Activated CD4-positive, alpha-beta memory T cell treated with anti-CD3 and anti-CD28 coated beads, Interleukin-2, amount 10 ng/mL, durations not matched to agents 7 days and 5 days (primary cell): Measurements from ENCODE around the gene TCEA3. TPM values are rescaled to one million over a fixed set of nuclear protein-coding genes. Genes with fewer than 3 reads are reported as not detected.

Source experiments
- CTCF ChIA-PET: fragments of 350-600 bp; sonication (Branson Sonifier 250); formaldehyde crosslinking; loops from one replicate; lab custom pipeline; 2021; ENCODE audit warnings: antibody characterized with exemption, inconsistent platforms; lab: Charles Lee
- POLR2A ChIA-PET: fragments of 350-600 bp; sonication (Branson Sonifier 250); formaldehyde crosslinking; loops from one replicate; lab custom pipeline; 2021; ENCODE audit warnings: antibody characterized with exemption; lab: Charles Lee
- DNase-seq: peaks from one replicate; pipeline ENCODE4 v3.0.0-alpha.2; 2020
- H3K27ac Mint-ChIP-seq: one replicate; pipeline ENCODE4 v1.8.0; 2021; ENCODE audit warnings: mild to moderate bottlenecking, mixed read lengths
- H3K27me3 Mint-ChIP-seq: one replicate; pipeline ENCODE4 v1.8.0; 2021; ENCODE audit warnings: mixed read lengths
- H3K36me3 Mint-ChIP-seq: one replicate; pipeline ENCODE4 v1.8.0; 2021; ENCODE audit warnings: low read depth, mixed read lengths
- H3K4me1 Mint-ChIP-seq: one replicate; pipeline ENCODE4 v1.8.0; 2021; ENCODE audit warnings: mixed read lengths
- H3K4me3 Mint-ChIP-seq: one replicate; pipeline ENCODE4 v1.8.0; 2021; ENCODE audit warnings: mild to moderate bottlenecking, mixed read lengths
- H3K9me3 Mint-ChIP-seq: one replicate; pipeline ENCODE4 v1.8.0; 2021; ENCODE audit warnings: mixed read lengths
- total RNA-seq, 2 experiments: library from RNA; stranded (reverse); gene quantifications; one replicate each; pipeline ENCODE4 v1.2.3, GENCODE V29; 2021

TCEA3 gene
- total RNA-seq, 2 experiments from 2014 or later = 1.2 to 1.7 TPM

DNA sequence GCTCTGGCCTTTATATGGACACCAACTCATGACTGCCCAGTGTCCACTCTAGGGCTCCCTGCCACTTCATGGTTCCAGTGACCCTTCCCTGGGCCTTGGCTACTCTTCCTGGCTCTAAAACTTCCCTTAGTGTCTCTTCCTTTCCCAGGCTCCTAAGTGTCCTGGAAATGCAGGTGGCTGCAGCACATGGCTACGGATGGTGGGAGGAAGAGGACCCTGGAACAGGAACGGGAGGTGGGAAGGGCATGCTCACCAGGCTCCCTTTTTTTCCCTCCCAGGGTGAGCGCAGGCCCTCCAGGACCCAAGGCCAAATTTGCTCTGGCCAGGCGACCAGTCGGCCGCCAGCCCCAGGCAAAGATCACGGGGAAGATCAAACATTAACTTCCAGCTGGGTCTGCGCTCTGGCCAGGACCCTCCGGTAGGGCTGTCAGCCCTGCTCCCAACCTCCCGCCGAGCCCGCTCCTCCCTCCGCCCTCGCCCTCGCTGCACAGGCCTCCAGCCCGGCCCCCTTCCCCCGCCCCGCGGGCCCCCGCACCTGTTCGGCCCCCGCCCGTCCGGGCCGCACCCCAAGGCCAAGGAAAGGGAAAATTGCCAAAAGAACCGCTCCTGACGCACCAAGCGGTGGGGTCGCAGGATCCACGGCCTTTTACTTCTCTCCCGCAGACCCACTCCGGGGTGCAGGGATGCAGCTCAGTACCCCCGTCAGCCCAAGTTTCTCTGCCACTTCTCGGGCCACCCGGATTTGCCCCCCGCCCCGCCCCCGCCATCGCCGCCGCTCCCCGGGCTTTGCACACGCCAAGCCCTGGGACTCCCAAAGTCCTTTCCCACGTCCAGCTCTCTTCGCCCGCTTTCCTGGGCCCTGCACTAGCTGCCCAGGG, 894 bp downstream of the TCEA3 start:
- Mint-ChIP-seq H3K36me3 (no peaks in the 10 kb centered on the region), H3K9me3 (no peaks in the 10 kb centered on the region), H3K27ac (no peak overlapping the region), H3K4me3 (peak overlapping the region; percentile 65), H3K4me1 (peaks cover 33% of the 10 kb centered on the region), H3K27me3 (peaks cover 48% of the 10 kb centered on the region)
- ChIA-PET POLR2A (interaction anchor here (1.1 kb wide), 1 partner anchor 79 kb away, joined by 4 read pairs; the partner anchor contains the start of gene HNRNPR), CTCF (no interaction called here)
- no peak for DNase-seq

DNA sequence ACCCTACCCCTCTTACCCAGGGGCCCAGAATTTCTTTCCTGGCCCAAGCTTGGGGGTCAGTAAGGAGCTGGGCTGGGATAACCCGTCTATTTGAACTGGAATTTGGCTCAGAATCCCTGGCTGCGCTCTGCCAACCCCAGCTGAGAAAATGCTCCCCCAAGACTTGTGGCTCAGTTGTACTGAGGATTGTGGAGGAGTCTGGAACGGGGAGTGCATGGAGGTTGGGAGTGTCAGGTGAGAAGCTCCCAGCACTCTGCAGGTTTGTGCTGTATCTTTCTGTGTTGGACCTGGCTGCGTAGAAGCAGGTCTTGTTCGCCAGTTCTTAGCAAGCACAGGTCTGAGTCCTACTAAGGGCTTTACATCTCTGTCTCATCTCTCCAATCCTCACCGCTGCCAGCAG, 1.6 kb downstream of the TCEA3 start:
- POLR2A ChIA-PET = interaction anchor here (0.8 to 1.3 kb wide), 4 partner anchors 58 to 79 kb away, joined by 3 to 5 read pairs (median 4); partner anchors contain the start of genes ASAP3 and HNRNPR
- CTCF ChIA-PET = interaction anchor here (0.5 to 1.5 kb wide), 4 partner anchors 11 to 214 kb away, joined by 3 to 11 read pairs (median 4); partner anchors contain the start of gene HNRNPR
- peaks cover 45% of the 10 kb centered on the region for H3K27me3 Mint-ChIP-seq
- H3K4me1 Mint-ChIP-seq = peaks cover 33% of the 10 kb centered on the region
- no peaks in the 10 kb centered on the region for H3K9me3 Mint-ChIP-seq
- DNase-seq = no peak
- no peak overlapping the region for H3K4me3 Mint-ChIP-seq
- no peak overlapping the region for H3K27ac Mint-ChIP-seq
- H3K36me3 Mint-ChIP-seq = no peaks in the 10 kb centered on the region

- CTCF ChIA-PET = interaction anchor here (0.5 to 1.5 kb wide), 6 partner anchors 11 to 215 kb away, joined by 3 to 11 read pairs (median 3); partner anchors contain the start of gene HNRNPR
- Mint-ChIP-seq H3K27me3 (peaks cover 44% of the 10 kb centered on the region), H3K36me3 (no peaks in the 10 kb centered on the region), H3K4me1 (peaks cover 33% of the 10 kb centered on the region), H3K9me3 (no peaks in the 10 kb centered on the region), H3K4me3 (no peak overlapping the region), H3K27ac (peak overlapping the region; percentile 36)
- peak; percentile 73 for DNase-seq
- POLR2A ChIA-PET = interaction anchor here (0.8 to 1.3 kb wide), 4 partner anchors 59 to 81 kb away, joined by 3 to 5 read pairs (median 4); partner anchors contain the start of genes ASAP3 and HNRNPR
Measured at GRCh38 chr1:23422241-23422877, 2.2 kb downstream of the TCEA3 start.

GRCh38 chr1:23421753-23422240, 2.8 kb downstream of the TCEA3 start:
- CTCF ChIA-PET = interaction anchor here (0.6 to 1.5 kb wide), 6 partner anchors 10 to 215 kb away, joined by 3 to 11 read pairs (median 3); no protein-coding TSS in a partner anchor
- Mint-ChIP-seq H3K27ac (no peak overlapping the region), H3K4me3 (no peak overlapping the region), H3K4me1 (peaks cover 33% of the 10 kb centered on the region), H3K9me3 (no peaks in the 10 kb centered on the region), H3K36me3 (no peaks in the 10 kb centered on the region), H3K27me3 (peaks cover 43% of the 10 kb centered on the region)
- no peak for DNase-seq
- POLR2A ChIA-PET = interaction anchor here (0.7 to 1.3 kb wide), 5 partner anchors 59 to 768 kb away, joined by 3 to 5 read pairs (median 4); partner anchors contain the start of gene HNRNPR

DNA sequence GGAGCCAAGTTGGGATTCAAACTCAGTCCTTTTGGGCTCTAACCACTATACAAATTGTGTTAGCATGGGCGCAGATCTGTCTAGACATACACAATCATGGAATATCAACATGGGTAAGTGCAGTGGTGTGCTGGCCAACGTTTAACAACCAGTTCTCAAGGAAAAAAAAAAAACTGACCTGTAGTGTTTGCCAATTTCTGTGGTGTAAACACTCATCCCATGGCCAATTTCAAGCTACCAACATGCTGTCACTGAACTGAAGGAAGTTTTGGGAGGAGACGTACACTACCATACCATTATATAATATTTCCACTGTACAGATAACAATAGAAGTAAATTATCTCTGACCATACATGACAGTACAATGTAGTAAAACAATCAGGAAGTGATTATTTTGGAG, 3.2 kb downstream of the TCEA3 start:
- peaks cover 33% of the 10 kb centered on the region for H3K4me1 Mint-ChIP-seq
- no peak overlapping the region for H3K27ac Mint-ChIP-seq
- H3K36me3 Mint-ChIP-seq = no peaks in the 10 kb centered on the region
- H3K27me3 Mint-ChIP-seq = peaks cover 38% of the 10 kb centered on the region
- CTCF ChIA-PET = interaction anchor here (0.6 to 1.5 kb wide), 3 partner anchors 18 to 216 kb away, joined by 3 to 11 read pairs (median 3); no protein-coding TSS in a partner anchor
- no peak for DNase-seq
- POLR2A ChIA-PET = interaction anchor here (0.7 to 0.8 kb wide), 3 partner anchors 80 to 768 kb away, joined by 3 to 4 read pairs (median 3); no protein-coding TSS in a partner anchor
- H3K4me3 Mint-ChIP-seq = no peak overlapping the region
- no peaks in the 10 kb centered on the region for H3K9me3 Mint-ChIP-seq

DNA sequence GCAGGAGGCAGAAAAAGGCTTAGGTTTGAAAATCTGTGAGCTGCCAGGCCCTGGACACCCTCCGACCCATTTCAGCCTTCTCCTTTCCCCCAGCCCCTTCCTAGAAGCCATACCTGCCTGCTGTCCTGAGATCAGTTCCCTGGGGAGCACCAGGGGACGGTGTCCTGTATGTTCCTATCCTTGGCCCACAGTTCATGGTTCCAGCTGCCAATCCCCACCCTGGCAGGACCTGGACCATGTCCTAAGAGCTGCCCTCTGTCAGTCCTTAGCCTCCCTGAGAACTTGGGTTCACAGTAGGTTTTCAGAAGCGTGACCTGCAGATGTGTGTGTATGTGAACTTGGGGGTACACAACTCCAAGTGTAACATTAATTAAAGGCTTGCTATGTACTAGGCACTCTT, 3.8 kb downstream of the TCEA3 start:
- no peak overlapping the region for H3K4me3 Mint-ChIP-seq
- no peaks in the 10 kb centered on the region for H3K36me3 Mint-ChIP-seq
- H3K27ac Mint-ChIP-seq = no peak overlapping the region
- DNase-seq = no peak
- H3K27me3 Mint-ChIP-seq = peaks cover 33% of the 10 kb centered on the region
- H3K9me3 Mint-ChIP-seq = no peaks in the 10 kb centered on the region
- POLR2A ChIA-PET = no interaction called here
- peaks cover 33% of the 10 kb centered on the region for H3K4me1 Mint-ChIP-seq
- CTCF ChIA-PET = no interaction called here

DNA sequence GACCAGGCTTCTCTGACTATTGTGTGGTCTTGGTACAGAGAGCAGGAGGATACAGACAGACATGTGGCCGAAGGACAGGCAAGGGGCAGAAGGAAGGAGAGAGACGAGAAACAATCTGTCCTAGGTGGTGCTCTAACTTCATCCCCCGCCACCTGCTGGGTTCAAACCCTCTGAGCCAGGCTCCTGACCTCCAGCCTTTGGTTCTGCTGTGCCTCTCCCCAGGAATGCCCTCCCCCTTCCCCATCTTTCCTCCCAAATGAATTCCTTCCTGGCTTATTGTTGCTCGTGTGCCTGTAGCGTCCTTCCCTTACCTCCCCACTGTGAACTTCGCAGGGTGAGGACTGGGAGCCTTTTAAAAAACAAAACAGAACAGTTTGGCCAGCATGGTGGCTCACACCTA, 5.4 kb downstream of the TCEA3 start:
- Mint-ChIP-seq H3K9me3 (no peaks in the 10 kb centered on the region), H3K4me1 (peaks cover 29% of the 10 kb centered on the region), H3K27me3 (peaks cover 24% of the 10 kb centered on the region), H3K27ac (no peak overlapping the region), H3K4me3 (no peak overlapping the region), H3K36me3 (no peaks in the 10 kb centered on the region)
- POLR2A ChIA-PET = no interaction called here
- no peak for DNase-seq
- CTCF ChIA-PET = interaction anchor here (1.2 kb wide), 1 partner anchor 108 kb away, joined by 4 read pairs; no protein-coding TSS in a partner anchor

- H3K27ac Mint-ChIP-seq = no peak overlapping the region
- POLR2A ChIA-PET = no interaction called here
- H3K4me1 Mint-ChIP-seq = peaks cover 14% of the 10 kb centered on the region
- H3K27me3 Mint-ChIP-seq = peaks cover 13% of the 10 kb centered on the region
- H3K9me3 Mint-ChIP-seq = no peaks in the 10 kb centered on the region
- DNase-seq = no peak
- no peaks in the 10 kb centered on the region for H3K36me3 Mint-ChIP-seq
- H3K4me3 Mint-ChIP-seq = no peak overlapping the region
- CTCF ChIA-PET = interaction anchor here (0.6 kb wide), 1 partner anchor 392 kb away, joined by 3 read pairs; no protein-coding TSS in a partner anchor
Measured at GRCh38 chr1:23417570-23417969, 7.0 kb downstream of the TCEA3 start.

DNA sequence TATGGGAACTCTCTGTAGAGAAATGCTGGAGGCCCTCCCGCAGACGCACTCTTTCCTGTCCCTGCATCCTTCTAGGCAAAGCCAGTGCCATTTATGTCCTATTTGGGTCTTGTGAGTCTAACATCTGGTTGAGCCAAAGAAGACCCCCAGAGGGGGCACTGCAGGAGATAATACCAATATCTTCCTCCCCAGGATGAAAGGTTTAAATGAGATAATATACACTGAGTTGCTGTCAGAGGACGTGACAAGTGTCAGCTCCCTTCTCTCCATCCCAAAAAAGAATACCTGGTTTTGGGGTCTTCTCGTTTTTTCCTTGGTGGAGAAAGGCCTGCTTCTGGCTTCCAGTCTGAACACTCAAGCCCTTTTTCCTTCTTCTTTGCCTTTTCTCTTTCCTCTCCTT, 7.6 kb downstream of the TCEA3 start:
- POLR2A ChIA-PET = no interaction called here
- no peak overlapping the region for H3K4me3 Mint-ChIP-seq
- no peaks in the 10 kb centered on the region for H3K9me3 Mint-ChIP-seq
- no peaks in the 10 kb centered on the region for H3K36me3 Mint-ChIP-seq
- H3K27ac Mint-ChIP-seq = no peak overlapping the region
- peaks cover 8% of the 10 kb centered on the region for H3K4me1 Mint-ChIP-seq
- peaks cover 8% of the 10 kb centered on the region for H3K27me3 Mint-ChIP-seq
- DNase-seq = no peak
- CTCF ChIA-PET = interaction anchor here (0.6 kb wide), 1 partner anchor 391 kb away, joined by 3 read pairs; no protein-coding TSS in a partner anchor

GRCh38 chr1:23408797-23409290, 15.7 kb downstream of the TCEA3 start:
- DNase-seq = no peak
- Mint-ChIP-seq H3K27ac (no peak overlapping the region), H3K9me3 (no peaks in the 10 kb centered on the region), H3K27me3 (no peaks in the 10 kb centered on the region), H3K36me3 (no peaks in the 10 kb centered on the region), H3K4me3 (no peak overlapping the region), H3K4me1 (peaks cover 6% of the 10 kb centered on the region)
- CTCF ChIA-PET = no interaction called here
- POLR2A ChIA-PET = no interaction called here

DNA sequence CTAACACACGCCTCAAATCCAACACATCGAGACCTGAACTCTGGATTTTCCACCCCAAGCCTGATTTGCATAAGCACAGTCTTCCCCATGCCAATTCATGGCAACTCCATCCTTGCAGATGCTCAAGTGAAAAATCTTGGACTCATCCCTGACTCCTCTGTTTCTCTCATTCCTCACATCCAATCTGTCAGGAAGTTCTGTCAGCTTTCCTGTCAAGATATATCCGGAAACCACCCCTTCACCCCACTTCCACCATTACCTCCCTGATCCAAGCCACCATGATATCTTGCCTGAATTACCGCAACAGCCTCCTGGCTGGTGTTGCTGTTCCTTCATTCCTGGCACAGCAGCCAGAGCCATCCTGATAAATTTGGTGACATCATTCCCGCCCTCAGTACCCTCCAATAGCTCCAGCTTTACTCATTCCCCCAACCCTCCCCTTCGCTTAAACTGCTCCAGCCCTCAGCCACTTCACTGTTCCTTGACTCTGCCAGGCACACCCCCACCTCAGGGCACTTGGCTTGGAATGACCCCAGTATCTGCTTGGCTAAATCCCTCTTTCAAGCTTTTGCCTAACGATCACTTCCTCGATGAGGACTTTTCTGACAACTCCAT, 17.4 kb downstream of the TCEA3 start:
- Mint-ChIP-seq H3K27ac (no peak overlapping the region), H3K36me3 (no peaks in the 10 kb centered on the region), H3K27me3 (no peaks in the 10 kb centered on the region), H3K9me3 (no peaks in the 10 kb centered on the region), H3K4me1 (peaks cover 17% of the 10 kb centered on the region), H3K4me3 (no peak overlapping the region)
- CTCF ChIA-PET = interaction anchor here (0.6 kb wide), 1 partner anchor 11 kb away, joined by 4 read pairs; no protein-coding TSS in a partner anchor
- POLR2A ChIA-PET = no interaction called here
- no peak for DNase-seq

GRCh38 chr1:23405946-23406345, 18.6 kb downstream of the TCEA3 start:
- POLR2A ChIA-PET = no interaction called here
- Mint-ChIP-seq H3K27me3 (no peaks in the 10 kb centered on the region), H3K27ac (no peak overlapping the region), H3K36me3 (no peaks in the 10 kb centered on the region), H3K4me3 (no peak overlapping the region), H3K9me3 (no peaks in the 10 kb centered on the region), H3K4me1 (peaks cover 18% of the 10 kb centered on the region)
- CTCF ChIA-PET = no interaction called here
- no peak for DNase-seq
